CD8-positive, alpha-beta memory T cell (primary cell): ENCODE data around the gene NBPF1. TPM values are rescaled to one million over a fixed set of nuclear protein-coding genes. Genes with fewer than 3 reads are reported as not detected.
"Not testable (repeated sequence)": the region's sequence is repeated elsewhere in the genome, so short reads cannot be mapped to it uniquely, and the experiment has no call there.

Experiments used
- CTCF ChIA-PET: fragments of 350-600 bp; sonication (Branson Sonifier 250); formaldehyde crosslinking; loops from one replicate; lab custom pipeline; 2021; ENCODE audit warnings: antibody characterized with exemption; lab: Charles Lee
- POLR2A ChIA-PET: fragments of 350-600 bp; sonication (Branson Sonifier 250); formaldehyde crosslinking; loops from one replicate; lab custom pipeline; 2021; ENCODE audit warnings: antibody characterized with exemption; lab: Charles Lee
- DNase-seq, 5 donors: peaks; one replicate each; pipeline versions ENCODE4 v3.0.0 to v3.0.0-alpha.2; 2020 to 2022; ENCODE audit warnings: mixed read lengths in 1 of 5
- H3K27ac ChIP-seq: one replicate; pipeline ENCODE4 v1.7.0; 2013; ENCODE audit warnings: low read depth, mild to moderate bottlenecking, low read length, moderate library complexity
- H3K27me3 ChIP-seq: 2 replicates; pipeline ENCODE4 v1.7.0; 2013; ENCODE audit warnings: low read length, mild to moderate bottlenecking; ENCODE audit not compliant: insufficient read depth, poor library complexity, severe bottlenecking
- H3K36me3 ChIP-seq: 2 replicates; pipeline ENCODE4 v1.7.0; 2013; ENCODE audit warnings: mild to moderate bottlenecking, low read length, moderate library complexity; ENCODE audit not compliant: insufficient read depth
- H3K4me1 ChIP-seq: 2 replicates; pipeline ENCODE4 v1.7.0; 2013; ENCODE audit warnings: mild to moderate bottlenecking, low read length, moderate library complexity; ENCODE audit not compliant: insufficient read depth
- H3K4me3 ChIP-seq: 2 replicates; pipeline ENCODE4 v1.7.0; 2013; ENCODE audit warnings: mild to moderate bottlenecking, low read length
- H3K9me3 ChIP-seq: 2 replicates; pipeline ENCODE4 v1.7.0; 2013; ENCODE audit warnings: mild to moderate bottlenecking, low read length
- H3K27ac Mint-ChIP-seq, 8 donors: one replicate each; pipeline ENCODE4 v1.8.0; 2020 to 2021; ENCODE audit warnings: mixed read lengths in 8 of 8, mild to moderate bottlenecking in 6 of 8, inconsistent platforms in 3 of 8, moderate library complexity in 3 of 8
- H3K27me3 Mint-ChIP-seq, 2 donors: one replicate each; pipeline ENCODE4 v1.8.0; 2020 to 2021; ENCODE audit warnings: mixed read lengths in 2 of 2, mild to moderate bottlenecking in 1 of 2, moderate library complexity in 1 of 2
- H3K36me3 Mint-ChIP-seq, 3 donors: one replicate each; pipeline ENCODE4 v1.8.0; 2020 to 2021; ENCODE audit warnings: mixed read lengths in 3 of 3, inconsistent platforms in 1 of 3, mild to moderate bottlenecking in 1 of 3
- H3K4me1 Mint-ChIP-seq, 3 donors: one replicate each; pipeline ENCODE4 v1.8.0; 2020 to 2021; ENCODE audit warnings: mixed read lengths in 3 of 3, inconsistent platforms in 1 of 3, mild to moderate bottlenecking in 1 of 3
- H3K4me3 Mint-ChIP-seq, 7 donors: one replicate each; pipeline ENCODE4 v1.8.0; 2020 to 2021; ENCODE audit warnings: mixed read lengths in 7 of 7, mild to moderate bottlenecking in 6 of 7, moderate library complexity in 4 of 7, inconsistent platforms in 2 of 7
- H3K9me3 Mint-ChIP-seq, 5 donors: one replicate each; pipeline ENCODE4 v1.8.0; 2020 to 2022; ENCODE audit warnings: mixed read lengths in 5 of 5, mild to moderate bottlenecking in 3 of 5, moderate library complexity in 2 of 5, inconsistent platforms in 1 of 5
- polyA plus RNA-seq: library from polyadenylated mRNA; unstranded; fragments of 300-500 nt; fragmentation: Illumina TruSeq; gene quantifications from one replicate; pipeline ENCODE4 v1.2.3, GENCODE V29; 2021
- total RNA-seq, 2 experiments: library from RNA; stranded (reverse); gene quantifications; one replicate each; pipeline ENCODE4 v1.2.3, GENCODE V29; 2021

NBPF1 gene
- total and polyA plus RNA-seq, 3 experiments from 2014 or later = 7.6 to 9.7 (median 7.9) TPM

DNA sequence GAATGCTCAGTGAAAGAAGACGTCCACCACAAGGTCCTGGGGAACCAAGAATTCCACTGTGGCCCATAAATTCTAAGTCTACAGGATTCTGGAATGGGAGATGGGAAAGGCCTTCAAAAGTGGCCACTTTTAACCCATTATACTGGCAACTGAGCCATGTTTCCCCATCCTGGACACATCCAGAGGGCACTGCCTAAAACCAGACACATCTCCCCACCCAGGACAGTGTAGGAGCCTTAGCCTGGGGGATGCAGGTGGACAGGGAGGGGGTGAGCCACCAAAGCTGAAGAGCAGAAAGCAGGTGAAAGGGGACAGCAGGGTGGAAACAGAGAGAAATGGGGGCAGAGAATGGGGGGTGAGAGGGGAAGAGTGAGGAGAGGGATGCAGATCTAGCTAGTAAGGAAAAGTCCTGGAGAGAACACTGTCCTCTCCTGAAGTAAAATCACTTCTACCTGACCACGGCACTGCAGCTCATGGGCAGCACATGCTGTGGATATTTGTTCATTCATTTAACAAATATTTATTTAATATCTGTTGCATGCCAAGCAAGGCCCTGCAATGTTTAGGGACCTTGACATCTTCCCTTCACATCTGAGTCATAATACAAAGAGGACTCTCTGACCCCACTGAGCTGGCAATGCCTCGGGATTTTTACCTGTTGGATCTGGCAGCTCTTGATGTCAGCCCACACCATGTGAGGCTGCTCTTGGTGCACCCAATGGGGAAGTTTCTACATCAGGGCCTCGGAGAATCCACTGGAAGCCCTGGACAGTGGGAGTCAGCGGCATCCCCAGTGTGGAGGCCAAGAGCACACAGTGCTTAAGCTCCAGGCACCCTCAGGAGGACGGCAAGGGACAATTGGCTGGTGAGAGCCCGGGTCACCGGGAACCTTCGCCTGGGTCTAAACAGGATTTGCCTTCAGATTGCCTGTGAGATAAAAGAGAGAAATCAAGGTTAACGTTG, 5.2 kb downstream of the NBPF1 start:
- CTCF ChIA-PET = interaction anchor here (0.9 to 2.4 kb wide), 3 partner anchors 12 to 98 kb away, joined by 3 to 15 read pairs (median 3); no protein-coding TSS in a partner anchor
- DNase-seq = peak in 1 of 5 donors; percentile 4
- H3K9me3 Mint-ChIP-seq, H3K4me3 ChIP-seq, H3K9me3 ChIP-seq, H3K27ac ChIP-seq, H3K4me1 Mint-ChIP-seq, H3K4me3 Mint-ChIP-seq, H3K36me3 ChIP-seq, POLR2A ChIA-PET, H3K27me3 Mint-ChIP-seq, H3K27ac Mint-ChIP-seq, H3K27me3 ChIP-seq, H3K36me3 Mint-ChIP-seq: not testable (repeated sequence)
- H3K4me1 ChIP-seq = peaks cover 11% of the 10 kb centered on the region

DNA sequence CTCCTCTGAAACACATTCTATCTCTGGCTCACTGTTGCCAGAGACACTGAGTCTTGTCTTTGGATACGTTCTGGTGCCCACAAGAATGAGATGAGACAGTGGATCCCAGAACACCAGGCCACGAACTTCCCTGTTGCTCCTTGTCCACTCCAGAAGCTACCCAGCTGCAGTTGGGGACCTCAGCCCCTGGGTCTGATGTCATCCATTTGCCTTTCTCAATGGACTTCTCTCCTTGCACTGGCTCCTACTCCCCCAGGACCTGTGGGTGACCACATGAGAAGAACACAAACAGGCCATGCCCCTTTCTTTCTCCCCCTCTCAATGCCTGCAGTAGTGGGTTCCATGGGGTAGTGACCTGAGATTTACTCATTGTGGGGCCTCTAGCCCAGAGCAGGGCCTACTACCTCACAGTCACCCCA, 5.9 kb downstream of the NBPF1 start:
- Histone ChIP-seq H3K9me3 (no peaks in the 10 kb centered on the region), H3K4me1 (peaks cover 7% of the 10 kb centered on the region), H3K27ac (no peak overlapping the region), H3K36me3 (peaks cover 5% of the 10 kb centered on the region), H3K27me3 (no peaks in the 10 kb centered on the region), H3K4me3 (no peak overlapping the region)
- Mint-ChIP-seq H3K36me3 (no peaks in the 10 kb centered on the region), H3K9me3 (no peaks in the 10 kb centered on the region), H3K27ac (no peak overlapping the region), H3K4me3 (no peak overlapping the region), H3K27me3 (no peaks in the 10 kb centered on the region), H3K4me1 (no peaks in the 10 kb centered on the region)
- peak in 1 of 5 donors; percentile 5 for DNase-seq
- ChIA-PET POLR2A (no interaction called here), CTCF (no interaction called here)

DNA sequence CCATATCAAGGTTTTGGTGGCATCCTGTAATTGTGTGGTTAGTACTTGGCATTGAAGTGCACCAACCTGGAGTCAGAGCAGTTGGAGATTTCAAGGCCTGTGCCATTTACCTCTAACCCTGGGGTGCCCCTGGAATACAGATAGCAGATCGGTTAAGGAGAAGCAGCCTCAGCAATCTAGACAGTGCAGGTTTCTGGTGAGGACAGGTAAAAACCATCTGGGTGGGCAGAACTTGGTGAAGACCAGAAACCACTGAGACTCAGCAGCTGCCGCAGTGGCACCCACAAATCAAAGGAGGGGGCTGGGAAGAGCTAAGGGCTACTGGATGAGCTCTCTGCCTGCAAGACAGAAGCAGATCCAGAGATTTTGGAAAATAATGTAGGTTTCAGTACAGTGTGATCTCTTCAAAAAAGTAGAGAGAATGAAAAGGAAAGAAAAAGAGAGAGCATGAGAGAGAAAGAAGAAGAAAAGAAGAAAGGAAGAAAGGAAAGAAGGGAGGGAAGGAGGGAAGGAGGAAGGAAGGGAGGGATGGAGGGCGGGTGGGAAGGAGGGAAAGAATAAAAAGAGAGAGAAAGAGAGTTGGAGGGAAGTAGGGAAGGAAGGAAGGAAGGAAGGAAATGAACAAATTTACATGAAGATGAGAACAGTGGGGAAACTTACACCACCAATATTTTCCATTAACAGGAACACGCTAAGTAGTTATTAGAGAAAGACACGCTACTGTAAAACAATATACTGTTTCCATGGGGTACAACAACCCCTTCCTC, 6.5 kb downstream of the NBPF1 start:
- H3K4me3 ChIP-seq, H3K36me3 Mint-ChIP-seq, POLR2A ChIA-PET, H3K27ac Mint-ChIP-seq, H3K4me3 Mint-ChIP-seq, H3K9me3 Mint-ChIP-seq, H3K4me1 Mint-ChIP-seq, H3K27me3 Mint-ChIP-seq, H3K36me3 ChIP-seq, H3K9me3 ChIP-seq, DNase-seq, H3K27me3 ChIP-seq, CTCF ChIA-PET, H3K27ac ChIP-seq, H3K4me1 ChIP-seq: not testable (repeated sequence)

DNA sequence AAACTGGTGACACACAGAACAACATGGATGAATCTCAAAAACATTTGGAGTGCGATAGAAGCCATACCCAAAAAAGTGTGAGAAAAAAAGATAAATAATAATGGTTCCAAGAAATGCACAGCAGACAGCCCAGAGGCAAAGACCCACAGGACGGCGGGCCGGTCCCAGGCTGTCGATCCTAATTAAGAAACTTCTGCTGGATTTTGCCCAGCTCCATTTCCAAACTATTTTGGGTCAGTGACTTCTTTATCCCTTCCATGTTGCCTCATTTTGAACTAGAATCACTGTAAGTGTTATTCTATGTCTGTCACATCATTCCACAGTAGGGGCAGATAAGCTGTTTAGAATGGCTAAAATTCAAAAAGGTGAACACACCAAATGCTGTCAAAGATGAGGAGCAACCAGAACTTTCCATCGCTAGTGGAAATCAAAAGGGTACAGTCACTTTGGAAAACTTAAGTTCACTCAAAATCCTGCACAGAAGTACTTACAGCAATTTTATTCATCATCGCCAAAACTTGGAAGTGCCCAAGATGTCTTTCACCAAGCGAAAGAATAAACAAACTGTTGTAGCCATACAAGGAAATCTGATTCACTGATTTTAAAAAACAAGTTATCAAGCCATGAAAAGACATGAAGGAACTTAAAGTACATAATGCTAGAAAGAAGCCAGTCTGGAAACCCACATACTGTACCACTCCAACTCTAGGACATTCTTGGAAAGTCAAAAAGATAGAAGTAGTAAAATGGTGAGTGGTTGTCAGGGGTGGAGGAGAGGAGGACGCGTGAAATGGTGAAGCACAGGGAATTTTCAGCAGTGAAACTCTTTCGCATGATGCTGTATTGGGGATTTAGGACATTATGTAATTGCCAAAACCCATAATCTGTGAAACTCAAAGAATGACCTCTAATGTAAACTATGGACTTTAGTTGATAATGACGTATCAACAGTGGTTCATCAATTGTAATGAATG, 7.5 kb downstream of the NBPF1 start:
- no peak for DNase-seq
- no peaks in the 10 kb centered on the region for H3K36me3 Mint-ChIP-seq
- Histone ChIP-seq H3K27ac (no peak overlapping the region), H3K27me3 (no peaks in the 10 kb centered on the region), H3K4me1 (no peaks in the 10 kb centered on the region), H3K9me3 (no peaks in the 10 kb centered on the region), H3K36me3 (peaks cover 5% of the 10 kb centered on the region), H3K4me3 (no peak overlapping the region)
- H3K27ac Mint-ChIP-seq = no peak overlapping the region
- no peaks in the 10 kb centered on the region for H3K9me3 Mint-ChIP-seq
- CTCF ChIA-PET = no interaction called here
- POLR2A ChIA-PET = no interaction called here
- no peaks in the 10 kb centered on the region for H3K27me3 Mint-ChIP-seq
- H3K4me3 Mint-ChIP-seq = no peak overlapping the region
- no peaks in the 10 kb centered on the region for H3K4me1 Mint-ChIP-seq

DNA sequence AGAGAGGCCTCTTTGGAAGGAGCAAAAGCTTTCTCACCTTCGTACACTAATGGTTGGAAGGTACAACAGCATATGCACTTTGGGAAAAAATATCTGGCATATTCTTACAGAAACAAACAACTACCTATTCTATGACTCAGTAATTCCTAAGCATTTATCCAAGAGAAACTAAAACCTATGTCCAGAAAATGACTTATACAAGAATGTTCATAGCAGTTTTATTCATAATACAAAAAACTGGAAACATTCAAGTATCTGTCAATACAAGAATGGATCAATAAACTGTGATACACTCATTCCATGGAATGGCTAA, 8.2 kb downstream of the NBPF1 start:
- no peaks in the 10 kb centered on the region for H3K4me1 ChIP-seq
- no peak for DNase-seq
- H3K27me3 ChIP-seq = no peaks in the 10 kb centered on the region
- no peaks in the 10 kb centered on the region for H3K9me3 Mint-ChIP-seq
- no peak overlapping the region for H3K4me3 ChIP-seq
- no peaks in the 10 kb centered on the region for H3K4me1 Mint-ChIP-seq
- no peaks in the 10 kb centered on the region for H3K27me3 Mint-ChIP-seq
- ChIA-PET POLR2A (no interaction called here), CTCF (no interaction called here)
- H3K36me3 Mint-ChIP-seq = no peaks in the 10 kb centered on the region
- H3K36me3 ChIP-seq = peaks cover 5% of the 10 kb centered on the region
- no peak overlapping the region for H3K27ac Mint-ChIP-seq
- no peak overlapping the region for H3K4me3 Mint-ChIP-seq
- H3K9me3 ChIP-seq = no peaks in the 10 kb centered on the region
- H3K27ac ChIP-seq = no peak overlapping the region

DNA sequence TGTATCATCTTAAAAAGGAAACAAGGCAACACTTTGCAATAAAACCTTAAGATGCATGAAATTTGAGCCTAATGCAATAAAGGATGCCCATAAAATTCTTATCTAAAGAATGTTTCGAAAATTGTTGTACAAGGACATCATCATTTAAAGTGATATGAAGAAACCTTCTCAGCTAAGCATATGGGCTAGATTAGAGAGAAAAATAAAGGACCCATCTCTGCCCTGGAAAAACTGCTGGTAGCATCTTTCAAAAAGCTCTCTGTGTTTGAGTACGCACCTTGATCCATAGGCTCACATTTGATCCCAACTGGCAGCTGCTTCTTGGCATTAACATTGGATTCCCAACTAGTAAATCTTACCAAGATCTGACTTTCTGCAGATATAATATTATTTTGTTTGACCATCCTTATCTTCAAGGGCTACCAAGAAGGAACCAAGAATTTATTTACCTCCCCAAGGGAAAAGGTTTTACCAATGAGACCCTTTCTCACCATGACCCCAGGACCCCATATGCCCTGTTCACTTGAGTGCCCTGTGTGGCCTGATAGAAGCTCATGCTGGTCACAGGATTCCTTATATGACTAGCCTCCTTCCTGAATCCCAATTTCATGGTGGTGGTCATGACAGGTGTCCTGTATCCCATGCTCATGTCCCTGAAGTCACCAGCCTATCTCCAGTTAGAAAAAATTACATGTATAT, 8.7 kb downstream of the NBPF1 start:
- POLR2A ChIA-PET, DNase-seq: not testable (repeated sequence)

DNA sequence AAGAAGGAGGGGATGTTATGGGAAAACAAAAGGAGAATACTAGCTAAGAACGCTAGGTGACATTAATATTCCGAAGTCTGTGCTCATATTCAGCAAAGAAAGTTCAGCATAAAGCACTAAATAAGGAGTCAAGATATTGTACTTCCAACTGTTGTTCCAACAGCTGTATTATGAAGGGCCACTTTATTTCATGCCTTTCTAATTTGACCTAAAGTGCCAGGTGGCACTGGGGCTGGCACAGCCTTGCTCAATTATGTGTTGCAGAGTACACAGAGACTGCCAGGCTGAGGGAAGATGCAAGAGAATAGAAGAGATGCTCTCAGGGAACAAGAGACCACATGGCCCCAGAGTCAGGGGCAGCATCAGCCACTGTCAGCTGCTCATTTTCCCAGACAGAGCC, 9.7 kb downstream of the NBPF1 start:
- H3K36me3 ChIP-seq, H3K27ac Mint-ChIP-seq, DNase-seq, H3K4me1 Mint-ChIP-seq, H3K9me3 Mint-ChIP-seq, H3K9me3 ChIP-seq, H3K27me3 ChIP-seq, H3K4me3 ChIP-seq, H3K4me3 Mint-ChIP-seq, H3K27me3 Mint-ChIP-seq, H3K4me1 ChIP-seq, H3K27ac ChIP-seq, POLR2A ChIA-PET, H3K36me3 Mint-ChIP-seq: not testable (repeated sequence)
- CTCF ChIA-PET = interaction anchor here (1.1 to 1.8 kb wide), 5 partner anchors 9 to 105 kb away, joined by 3 to 8 read pairs (median 4); no protein-coding TSS in a partner anchor

More for the DNA sequence above, 8.7 kb downstream of the NBPF1 start:
- not testable (repeated sequence) for H3K9me3 Mint-ChIP-seq, H3K4me3 ChIP-seq, H3K9me3 ChIP-seq, H3K27ac Mint-ChIP-seq, H3K27me3 ChIP-seq, H3K4me3 Mint-ChIP-seq, H3K36me3 Mint-ChIP-seq, H3K4me1 Mint-ChIP-seq, H3K27ac ChIP-seq, H3K4me1 ChIP-seq, H3K27me3 Mint-ChIP-seq, H3K36me3 ChIP-seq
- CTCF ChIA-PET = interaction anchor here (1.2 kb wide), 1 partner anchor 14 kb away, joined by 3 read pairs; no protein-coding TSS in a partner anchor
